Activated CD4-positive, alpha-beta T cell treated with anti-CD3 and anti-CD28 coated beads, Interleukin-2, amount 10 ng/mL, durations not matched to agents 24 days and 14 days (primary cell): Measurements from ENCODE around the gene RGS2. TPM values are rescaled to one million over a fixed set of nuclear protein-coding genes. Genes with fewer than 3 reads are reported as not detected.

ENCODE experiments used
- DNase-seq: peaks from one replicate; pipeline ENCODE4 v3.0.0; 2022
- H3K27ac Mint-ChIP-seq: one replicate; pipeline ENCODE4 v1.8.0; 2022; ENCODE audit warnings: mild to moderate bottlenecking, mixed read lengths
- H3K27me3 Mint-ChIP-seq: one replicate; pipeline ENCODE4 v1.8.0; 2022; ENCODE audit warnings: mixed read lengths
- H3K36me3 Mint-ChIP-seq: one replicate; pipeline ENCODE4 v1.8.0; 2022; ENCODE audit warnings: low read depth, mild to moderate bottlenecking, mixed read lengths
- H3K4me1 Mint-ChIP-seq: one replicate; pipeline ENCODE4 v1.8.0; 2021; ENCODE audit warnings: mixed read lengths
- H3K4me3 Mint-ChIP-seq: one replicate; pipeline ENCODE4 v1.8.0; 2022; ENCODE audit warnings: mild to moderate bottlenecking, moderate library complexity, mixed read lengths
- H3K9me3 Mint-ChIP-seq: one replicate; pipeline ENCODE4 v1.8.0; 2021; ENCODE audit warnings: mixed read lengths
- intact Hi-C: fragments of 100-400 bp; cut with micrococcal nuclease; formaldehyde crosslinking; loops from one replicate; pipeline ENCODE4 v1.15.1; 2023
- total RNA-seq: library from RNA; stranded (reverse); gene quantifications from 2 replicates; pipeline ENCODE4 v1.2.3, GENCODE V29; 2022

Gene RGS2
- total RNA-seq, 1 donor from 2014 or later, result 5.2 TPM

DNA sequence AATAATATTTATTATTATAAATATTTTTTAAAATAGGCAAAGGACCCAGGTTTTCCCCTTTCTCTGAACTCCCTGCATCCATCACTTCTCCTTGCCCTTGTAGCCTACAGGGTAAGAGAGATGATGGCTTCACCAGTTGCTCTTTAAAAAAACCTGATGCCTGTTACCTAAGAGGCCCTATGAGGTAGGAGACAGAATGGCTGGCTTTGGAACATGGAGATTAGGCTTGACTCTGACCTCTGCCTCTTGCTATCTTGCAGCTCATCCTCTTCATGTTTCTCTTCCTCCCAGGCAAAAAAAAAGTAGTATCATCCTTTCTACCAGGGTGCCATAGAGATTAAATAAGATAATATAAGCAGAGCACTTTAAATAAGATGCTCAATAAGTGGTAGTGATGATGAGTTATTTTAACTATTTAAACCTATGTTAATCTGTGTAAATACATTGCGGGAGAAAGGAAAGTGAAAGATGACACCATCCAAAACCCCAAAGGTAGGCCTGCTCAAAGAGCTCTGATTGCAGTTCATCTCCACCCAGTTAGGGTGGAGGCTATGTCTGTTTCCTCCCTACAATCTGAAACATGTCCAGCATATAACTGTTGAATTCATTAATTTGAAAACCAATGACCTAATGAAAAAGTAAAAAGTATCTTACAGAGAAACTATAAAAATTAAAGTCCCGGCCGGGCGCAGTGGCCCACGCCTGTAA is 51.8 kb downstream of the RGS2 start:
- Mint-ChIP-seq H3K4me3 (no peak overlapping the region), H3K9me3 (no peaks in the 10 kb centered on the region), H3K27me3 (no peaks in the 10 kb centered on the region), H3K4me1 (peaks cover 3% of the 10 kb centered on the region), H3K36me3 (no peaks in the 10 kb centered on the region), H3K27ac (no peak overlapping the region)
- DNase-seq, result no peak
- intact Hi-C loops, result no loop called here

DNA sequence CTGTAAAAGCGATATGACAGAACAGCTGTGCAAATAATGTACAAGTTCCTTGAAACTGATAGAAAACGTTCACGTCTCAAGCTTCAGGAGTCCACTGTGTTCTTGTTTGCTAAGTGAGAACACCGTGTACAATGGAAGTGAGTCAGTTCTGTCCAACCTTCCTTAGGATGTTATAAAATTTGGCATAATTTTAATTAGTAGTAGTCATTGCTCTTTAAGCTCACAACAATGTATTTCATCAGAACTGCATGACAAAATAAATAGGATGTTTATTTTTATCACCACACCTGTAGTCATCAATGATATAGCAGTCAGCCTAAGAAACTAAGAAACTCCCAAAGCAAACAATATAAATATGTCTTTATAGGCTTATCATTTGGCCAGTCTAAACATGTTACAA is 53.0 kb downstream of the RGS2 start:
- Mint-ChIP-seq H3K27ac (no peak overlapping the region), H3K27me3 (no peaks in the 10 kb centered on the region), H3K9me3 (no peaks in the 10 kb centered on the region), H3K36me3 (no peaks in the 10 kb centered on the region), H3K4me1 (peaks cover 3% of the 10 kb centered on the region), H3K4me3 (no peak overlapping the region)
- intact Hi-C loops, result no loop called here
- no peak for DNase-seq

Other genes starting within 250 kb of the RGS2 start
- gene RGS1, start 233.3 kb upstream of the RGS2 start, total RNA-seq, result 5.1 and 6.4 TPM in 2 replicates
- not detected in 2 replicates for gene RGS13, start 172.9 kb upstream of the RGS2 start, total RNA-seq